GM10266 (cell line): ENCODE measurements around the gene CLEC4D.

ENCODE experiments used
- DNase-seq: peaks from one replicate; pipeline ENCODE4 v3.0.0; 2012; ENCODE audit errors: extremely low spot score
- TF ChIP-seq, protein P1 (sequence below): IDR thresholded peaks from 2 replicates; pipeline ENCODE4 v1.5.1; 2012; ENCODE audit warnings: mild to moderate bottlenecking, low read depth; ENCODE audit not compliant: control insufficient read depth, insufficient read depth; ENCODE audit errors: missing control alignments

CLEC4D gene

DNA sequence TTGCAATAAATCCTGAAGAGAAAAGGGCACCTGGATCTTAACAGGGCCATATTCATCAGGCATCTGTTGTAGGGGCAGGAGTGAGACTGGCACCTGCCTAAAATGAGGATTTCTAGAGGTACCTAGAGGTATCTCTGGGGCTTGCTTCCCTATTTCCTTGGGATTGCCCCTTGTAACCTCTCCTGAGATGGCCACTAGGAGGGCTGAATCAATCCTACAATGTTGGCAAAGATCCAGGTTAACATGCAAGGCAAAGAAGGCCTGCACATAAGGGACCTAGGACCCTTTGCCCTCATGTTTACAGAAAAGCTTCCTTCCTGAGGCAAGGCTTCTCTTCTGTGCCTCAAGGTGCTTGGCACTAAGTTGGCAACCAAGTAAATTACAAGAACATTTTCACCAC is 53.2 kb downstream of the CLEC4D start:
- DNase-seq: no peak
- TF ChIP-seq, protein P1, sequence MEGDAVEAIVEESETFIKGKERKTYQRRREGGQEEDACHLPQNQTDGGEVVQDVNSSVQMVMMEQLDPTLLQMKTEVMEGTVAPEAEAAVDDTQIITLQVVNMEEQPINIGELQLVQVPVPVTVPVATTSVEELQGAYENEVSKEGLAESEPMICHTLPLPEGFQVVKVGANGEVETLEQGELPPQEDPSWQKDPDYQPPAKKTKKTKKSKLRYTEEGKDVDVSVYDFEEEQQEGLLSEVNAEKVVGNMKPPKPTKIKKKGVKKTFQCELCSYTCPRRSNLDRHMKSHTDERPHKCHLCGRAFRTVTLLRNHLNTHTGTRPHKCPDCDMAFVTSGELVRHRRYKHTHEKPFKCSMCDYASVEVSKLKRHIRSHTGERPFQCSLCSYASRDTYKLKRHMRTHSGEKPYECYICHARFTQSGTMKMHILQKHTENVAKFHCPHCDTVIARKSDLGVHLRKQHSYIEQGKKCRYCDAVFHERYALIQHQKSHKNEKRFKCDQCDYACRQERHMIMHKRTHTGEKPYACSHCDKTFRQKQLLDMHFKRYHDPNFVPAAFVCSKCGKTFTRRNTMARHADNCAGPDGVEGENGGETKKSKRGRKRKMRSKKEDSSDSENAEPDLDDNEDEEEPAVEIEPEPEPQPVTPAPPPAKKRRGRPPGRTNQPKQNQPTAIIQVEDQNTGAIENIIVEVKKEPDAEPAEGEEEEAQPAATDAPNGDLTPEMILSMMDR: no peak
